Activated naive CD4-positive, alpha-beta T cell treated with anti-CD3 and anti-CD28 coated beads for 36 hours (primary cell): ENCODE results near the gene RHOU. TPM values are rescaled to one million over a fixed set of nuclear protein-coding genes. Genes with fewer than 3 reads are reported as not detected.

ENCODE experiments used
- CTCF ChIA-PET: fragments of 350-600 bp; sonication (Branson Sonifier 250); formaldehyde crosslinking; loops from one replicate; lab custom pipeline; 2021; ENCODE audit warnings: antibody characterized with exemption; lab: Charles Lee
- DNase-seq: peaks from one replicate; pipeline ENCODE4 v3.0.0-alpha.2; 2020
- H3K27ac Mint-ChIP-seq: one replicate; pipeline ENCODE4 v1.8.0; 2021; ENCODE audit warnings: mild to moderate bottlenecking, mixed read lengths
- H3K27me3 Mint-ChIP-seq: one replicate; pipeline ENCODE4 v1.8.0; 2021; ENCODE audit warnings: low read depth, mixed read lengths
- H3K36me3 Mint-ChIP-seq: one replicate; pipeline ENCODE4 v1.8.0; 2021; ENCODE audit warnings: low read depth, mixed read lengths
- H3K4me1 Mint-ChIP-seq: one replicate; pipeline ENCODE4 v1.8.0; 2021; ENCODE audit warnings: low read depth, mixed read lengths
- H3K4me3 Mint-ChIP-seq: one replicate; pipeline ENCODE4 v1.8.0; 2021; ENCODE audit warnings: mild to moderate bottlenecking, moderate library complexity, mixed read lengths
- H3K9me3 Mint-ChIP-seq: one replicate; pipeline ENCODE4 v1.8.0; 2021; ENCODE audit warnings: mixed read lengths
- intact Hi-C: fragments of 100-400 bp; cut with micrococcal nuclease; formaldehyde crosslinking; loops from one replicate; pipeline ENCODE4 v1.15.1; 2023
- total RNA-seq, 2 experiments: library from RNA; stranded (reverse); gene quantifications; one replicate each; pipeline ENCODE4 v1.2.3, GENCODE V29; 2021

RHOU gene
- total RNA-seq, 2 experiments from 2014 or later = 0.17 to 0.35 TPM

GRCh38 chr1:228717081-228717480, 18.2 kb upstream of the RHOU start:
- intact Hi-C loops = no loop called here
- DNase-seq = no peak
- no peak overlapping the region for H3K4me3 Mint-ChIP-seq
- no peaks in the 10 kb centered on the region for H3K36me3 Mint-ChIP-seq
- no peaks in the 10 kb centered on the region for H3K4me1 Mint-ChIP-seq
- H3K27ac Mint-ChIP-seq = no peak overlapping the region
- H3K9me3 Mint-ChIP-seq = no peaks in the 10 kb centered on the region
- CTCF ChIA-PET = no interaction called here
- no peaks in the 10 kb centered on the region for H3K27me3 Mint-ChIP-seq

- Mint-ChIP-seq H3K9me3 (no peaks in the 10 kb centered on the region), H3K27me3 (peaks cover 2% of the 10 kb centered on the region), H3K36me3 (no peaks in the 10 kb centered on the region), H3K4me3 (no peak overlapping the region), H3K4me1 (no peaks in the 10 kb centered on the region), H3K27ac (no peak overlapping the region)
- no peak for DNase-seq
- CTCF ChIA-PET = interaction anchor here (1.4 kb wide), 1 partner anchor 506 kb away, joined by 3 read pairs; no protein-coding TSS in a partner anchor
- intact Hi-C loops = no loop called here
These were observed 13.9 kb upstream of the RHOU start for GRCh38 chr1:228721407-228721806.

GRCh38 chr1:228723287-228723686, 12.0 kb upstream of the RHOU start:
- peaks cover 8% of the 10 kb centered on the region for H3K27me3 Mint-ChIP-seq
- no peak overlapping the region for H3K27ac Mint-ChIP-seq
- no peak overlapping the region for H3K4me3 Mint-ChIP-seq
- intact Hi-C loops = no loop called here
- CTCF ChIA-PET = no interaction called here
- no peaks in the 10 kb centered on the region for H3K4me1 Mint-ChIP-seq
- no peaks in the 10 kb centered on the region for H3K36me3 Mint-ChIP-seq
- DNase-seq = no peak
- no peaks in the 10 kb centered on the region for H3K9me3 Mint-ChIP-seq

GRCh38 chr1:228723921-228724320, 11.4 kb upstream of the RHOU start:
- CTCF ChIA-PET = no interaction called here
- no peaks in the 10 kb centered on the region for H3K36me3 Mint-ChIP-seq

GRCh38 chr1:228725178-228725577, 10.1 kb upstream of the RHOU start:
- Mint-ChIP-seq H3K9me3 (no peaks in the 10 kb centered on the region), H3K27ac (no peak overlapping the region), H3K4me3 (no peak overlapping the region), H3K36me3 (no peaks in the 10 kb centered on the region), H3K4me1 (no peaks in the 10 kb centered on the region), H3K27me3 (peaks cover 8% of the 10 kb centered on the region)
- intact Hi-C loops = no loop called here
- CTCF ChIA-PET = no interaction called here
- DNase-seq = no peak

More at GRCh38 chr1:228723921-228724320, 11.4 kb upstream of the RHOU start:
- Mint-ChIP-seq H3K27me3 (peaks cover 8% of the 10 kb centered on the region), H3K27ac (no peak overlapping the region), H3K9me3 (no peaks in the 10 kb centered on the region), H3K4me1 (no peaks in the 10 kb centered on the region), H3K4me3 (no peak overlapping the region)
- intact Hi-C loops = no loop called here
- no peak for DNase-seq

- no peaks in the 10 kb centered on the region for H3K4me1 Mint-ChIP-seq
- no peak overlapping the region for H3K27ac Mint-ChIP-seq
- H3K9me3 Mint-ChIP-seq = no peaks in the 10 kb centered on the region
- DNase-seq = no peak
- intact Hi-C loops = no loop called here
- CTCF ChIA-PET = interaction anchor here (1.1 kb wide), 1 partner anchor 499 kb away, joined by 3 read pairs; no protein-coding TSS in a partner anchor
- peaks cover 8% of the 10 kb centered on the region for H3K27me3 Mint-ChIP-seq
- H3K36me3 Mint-ChIP-seq = no peaks in the 10 kb centered on the region
- no peak overlapping the region for H3K4me3 Mint-ChIP-seq
These were observed 7.6 kb upstream of the RHOU start for GRCh38 chr1:228727681-228728171.

GRCh38 chr1:228732426-228732825, 2.9 kb upstream of the RHOU start:
- Mint-ChIP-seq H3K27me3 (peaks cover 10% of the 10 kb centered on the region), H3K4me1 (peaks cover 3% of the 10 kb centered on the region)
- intact Hi-C loops = no loop called here

GRCh38 chr1:228733576-228733975, 1.7 kb upstream of the RHOU start:
- intact Hi-C loops = no loop called here
- Mint-ChIP-seq H3K27ac (no peak overlapping the region), H3K27me3 (peaks cover 5% of the 10 kb centered on the region), H3K4me1 (peaks cover 3% of the 10 kb centered on the region), H3K36me3 (no peaks in the 10 kb centered on the region), H3K9me3 (no peaks in the 10 kb centered on the region), H3K4me3 (no peak overlapping the region)
- CTCF ChIA-PET = interaction anchor here (0.6 to 3.0 kb wide), 4 partner anchors 98 to 496 kb away, joined by 3 to 18 read pairs (median 3); no protein-coding TSS in a partner anchor
- no peak for DNase-seq

More at GRCh38 chr1:228732426-228732825, 2.9 kb upstream of the RHOU start:
- DNase-seq = no peak
- Mint-ChIP-seq H3K4me3 (no peak overlapping the region), H3K9me3 (no peaks in the 10 kb centered on the region), H3K27ac (no peak overlapping the region), H3K36me3 (no peaks in the 10 kb centered on the region)
- CTCF ChIA-PET = no interaction called here

GRCh38 chr1:228735871-228736586, 750 bp downstream of the RHOU start:
- Mint-ChIP-seq H3K9me3 (no peaks in the 10 kb centered on the region), H3K36me3 (no peaks in the 10 kb centered on the region), H3K27ac (no peak overlapping the region), H3K27me3 (peaks cover 5% of the 10 kb centered on the region), H3K4me1 (peaks cover 3% of the 10 kb centered on the region), H3K4me3 (peak overlapping the region; percentile 75)
- CTCF ChIA-PET = interaction anchor here (0.6 to 3.0 kb wide), 7 partner anchors 29 to 491 kb away, joined by 3 to 18 read pairs (median 4); no protein-coding TSS in a partner anchor
- peak; percentile 21 for DNase-seq
- intact Hi-C loops = loop anchor here (2.0 to 5.0 kb wide), 5 partner anchors 56 to 516 kb away; no protein-coding TSS in a partner anchor

GRCh38 chr1:228736844-228737445, 1.7 kb downstream of the RHOU start:
- CTCF ChIA-PET = interaction anchor here (1.9 to 3.0 kb wide), 2 partner anchors 58 to 491 kb away, joined by 8 to 18 read pairs; no protein-coding TSS in a partner anchor
- Mint-ChIP-seq H3K27ac (no peak overlapping the region), H3K9me3 (no peaks in the 10 kb centered on the region), H3K36me3 (no peaks in the 10 kb centered on the region), H3K27me3 (peaks cover 5% of the 10 kb centered on the region), H3K4me3 (no peak overlapping the region), H3K4me1 (peaks cover 3% of the 10 kb centered on the region)
- no peak for DNase-seq
- intact Hi-C loops = loop anchor here (2.0 to 5.0 kb wide), 5 partner anchors 55 to 515 kb away; no protein-coding TSS in a partner anchor

- H3K9me3 Mint-ChIP-seq = no peaks in the 10 kb centered on the region
- no peak for DNase-seq
- peaks cover 3% of the 10 kb centered on the region for H3K4me1 Mint-ChIP-seq
- H3K36me3 Mint-ChIP-seq = no peaks in the 10 kb centered on the region
- no peak overlapping the region for H3K4me3 Mint-ChIP-seq
- intact Hi-C loops = loop anchor here (2.0 to 5.0 kb wide), 5 partner anchors 55 to 515 kb away; no protein-coding TSS in a partner anchor
- H3K27me3 Mint-ChIP-seq = peaks cover 5% of the 10 kb centered on the region
- CTCF ChIA-PET = interaction anchor here (1.3 kb wide), 1 partner anchor 15 kb away, joined by 3 read pairs; no protein-coding TSS in a partner anchor
- H3K27ac Mint-ChIP-seq = no peak overlapping the region
These were observed 2.3 kb downstream of the RHOU start for GRCh38 chr1:228737601-228738041.

- Mint-ChIP-seq H3K4me3 (no peak overlapping the region), H3K27ac (no peak overlapping the region), H3K36me3 (peaks cover 3% of the 10 kb centered on the region), H3K4me1 (no peaks in the 10 kb centered on the region), H3K9me3 (no peaks in the 10 kb centered on the region), H3K27me3 (no peaks in the 10 kb centered on the region)
- DNase-seq = no peak
- intact Hi-C loops = loop anchor here (5.0 kb wide), 4 partner anchors 52 to 512 kb away; no protein-coding TSS in a partner anchor
- CTCF ChIA-PET = no interaction called here
These were observed 4.5 kb downstream of the RHOU start for GRCh38 chr1:228739826-228740225.
